IPS-18c (cell line): ENCODE data around the gene FOXN3.

Experiments
- H3K4me3 ChIP-seq: 2 replicates; pipeline ENCODE4 v1.7.0; 2013; ENCODE audit warnings: low read depth, mild to moderate bottlenecking, low read length, moderate library complexity; ENCODE audit not compliant: insufficient read depth
- H3K9me3 ChIP-seq: one replicate; pipeline ENCODE4 v1.6.1; 2013; ENCODE audit warnings: mild to moderate bottlenecking, low read length, moderate library complexity; ENCODE audit not compliant: control insufficient read depth, insufficient read depth

FOXN3 gene

DNA sequence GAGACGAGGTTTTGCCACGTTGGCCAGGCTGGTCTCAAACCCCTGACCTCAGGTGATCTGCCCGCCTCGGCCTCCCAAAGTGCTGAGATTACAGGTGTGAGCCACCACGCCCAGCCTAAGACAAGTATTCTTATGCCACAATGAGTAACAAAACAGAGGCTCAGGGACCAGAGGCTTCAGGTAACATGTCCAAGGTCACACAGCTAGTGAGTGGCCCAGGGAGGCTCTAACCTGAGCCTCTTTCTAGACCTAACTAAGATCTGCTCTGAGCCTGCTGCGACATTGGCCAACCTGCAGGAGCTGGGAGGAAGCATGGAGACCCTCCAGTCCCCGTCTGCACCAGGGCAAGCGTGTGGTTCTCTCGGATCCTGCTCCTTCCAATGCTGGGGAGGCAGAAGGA lies 77.9 kb downstream of the FOXN3 start:
- Histone ChIP-seq H3K4me3 (no peak overlapping the region), H3K9me3 (no peaks in the 10 kb centered on the region)

DNA sequence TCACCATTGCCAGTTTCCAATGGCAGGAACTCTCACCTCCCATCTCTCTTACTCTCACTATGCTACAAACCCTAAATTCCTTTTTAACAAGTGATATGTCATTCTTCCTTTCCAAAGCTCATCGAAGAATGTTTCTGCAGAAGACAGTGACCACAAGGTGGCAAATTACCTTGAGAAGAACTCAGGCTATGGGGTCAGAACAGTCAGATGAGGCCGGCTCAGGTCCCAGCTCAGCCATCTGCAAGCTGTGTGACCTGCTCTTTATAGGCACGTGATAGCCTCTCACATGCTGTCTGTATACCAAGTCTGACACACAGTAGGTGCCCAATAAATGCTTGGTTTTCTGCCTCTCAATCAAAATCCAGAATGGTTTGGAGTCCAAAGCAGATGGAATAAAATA lies 80.7 kb downstream of the FOXN3 start:
- H3K4me3 ChIP-seq, result no peak overlapping the region

DNA sequence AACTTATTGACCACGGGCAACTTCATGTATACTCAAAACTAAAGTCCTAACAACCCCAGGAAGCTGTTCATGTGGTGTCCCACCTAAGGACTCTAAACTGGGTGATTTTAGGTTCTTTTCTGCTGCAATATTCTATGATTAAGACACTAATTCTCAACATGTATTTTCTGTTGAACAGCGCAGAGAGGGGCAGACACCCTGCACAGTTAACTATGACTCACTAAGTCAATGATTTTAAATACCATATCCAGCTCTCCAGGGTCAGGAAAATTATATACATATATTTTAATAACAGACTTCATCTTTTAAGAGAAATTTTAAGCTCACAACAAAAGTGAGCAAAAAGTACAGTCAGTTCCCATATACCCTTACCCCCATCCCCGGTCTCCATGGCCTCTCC lies 85.0 kb downstream of the FOXN3 start:
- no peaks in the 10 kb centered on the region for H3K9me3 ChIP-seq
- no peak overlapping the region for H3K4me3 ChIP-seq

More for the DNA sequence above, 80.7 kb downstream of the FOXN3 start:
- H3K9me3 ChIP-seq, result no peaks in the 10 kb centered on the region

DNA sequence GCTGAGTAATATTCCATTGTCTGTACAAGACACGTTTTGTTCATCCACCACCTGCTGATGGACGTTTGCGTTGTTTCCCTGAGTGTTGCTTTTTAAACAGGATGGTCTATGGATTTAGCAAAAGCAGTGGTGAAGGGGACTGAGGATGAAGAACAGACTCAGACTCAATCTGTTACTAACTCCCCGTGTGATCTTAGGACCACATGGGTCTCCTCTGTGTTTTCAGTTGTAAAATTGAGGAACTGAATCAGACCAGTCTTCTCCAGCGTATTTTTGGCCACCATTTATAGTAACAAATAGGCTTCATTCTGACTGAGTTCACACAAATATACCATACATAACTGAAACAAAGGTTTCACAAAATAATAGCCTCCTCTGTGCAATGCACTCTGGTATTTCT lies 85.6 kb downstream of the FOXN3 start:
- no peaks in the 10 kb centered on the region for H3K9me3 ChIP-seq
- H3K4me3 ChIP-seq, result no peak overlapping the region

DNA sequence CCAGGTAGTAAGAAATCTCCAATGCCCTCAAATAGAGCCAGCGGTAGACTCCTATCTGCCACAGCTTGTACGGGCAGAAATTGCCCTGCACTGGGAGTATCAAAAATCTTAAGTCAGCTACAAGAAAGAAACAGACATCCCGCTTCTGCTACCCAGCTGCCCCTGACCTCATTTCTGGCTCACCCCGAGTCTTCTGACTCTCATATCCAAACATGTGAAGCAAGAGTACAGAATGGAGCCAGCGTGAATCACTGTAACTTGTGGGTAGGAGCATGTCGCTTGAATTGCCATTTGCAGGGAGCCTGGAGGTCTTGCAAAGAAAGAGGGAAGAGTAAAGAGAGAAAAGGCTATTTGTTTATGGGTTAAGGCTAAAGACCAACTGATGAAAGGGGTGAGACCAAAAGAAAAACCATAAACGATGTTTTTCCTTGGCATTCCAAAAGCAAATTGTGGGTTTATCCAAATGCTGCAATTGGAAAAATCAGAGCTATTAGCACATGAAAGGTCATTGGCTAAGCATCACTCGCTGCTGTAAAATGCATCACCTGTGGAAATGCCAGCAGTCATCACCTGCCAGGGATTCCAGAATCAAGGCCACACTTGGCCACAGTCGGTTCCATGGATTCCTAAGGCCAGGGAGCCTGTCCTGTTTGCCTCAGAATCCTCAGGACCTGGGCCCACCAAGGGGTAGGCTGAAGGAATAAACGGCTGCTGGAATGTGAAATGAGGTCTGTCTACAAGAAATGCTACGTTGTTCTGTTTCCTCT lies 86.6 kb downstream of the FOXN3 start:
- Histone ChIP-seq H3K9me3 (no peaks in the 10 kb centered on the region), H3K4me3 (no peak overlapping the region)

DNA sequence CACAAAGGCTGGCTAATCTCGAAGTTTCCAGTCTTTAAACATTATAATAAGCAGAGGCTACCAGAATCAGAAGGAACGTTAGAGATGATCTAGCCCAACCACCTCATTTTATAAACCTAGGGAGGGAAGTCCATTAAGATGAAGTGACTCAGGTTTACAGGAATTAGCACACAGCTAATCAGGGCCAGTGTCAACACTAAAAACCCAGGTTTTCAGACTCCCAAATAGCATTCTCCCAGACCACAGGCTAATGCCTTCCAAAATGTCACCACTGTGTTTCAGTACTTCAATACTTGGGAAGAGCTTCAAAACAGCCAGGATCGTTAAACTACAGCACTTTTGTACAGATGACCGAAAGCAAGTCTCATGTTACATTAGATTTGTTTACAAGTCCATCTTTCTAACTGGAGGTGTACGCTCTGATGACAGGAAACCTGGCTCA lies 89.2 kb downstream of the FOXN3 start:
- H3K4me3 ChIP-seq, result no peak overlapping the region
- no peaks in the 10 kb centered on the region for H3K9me3 ChIP-seq

DNA sequence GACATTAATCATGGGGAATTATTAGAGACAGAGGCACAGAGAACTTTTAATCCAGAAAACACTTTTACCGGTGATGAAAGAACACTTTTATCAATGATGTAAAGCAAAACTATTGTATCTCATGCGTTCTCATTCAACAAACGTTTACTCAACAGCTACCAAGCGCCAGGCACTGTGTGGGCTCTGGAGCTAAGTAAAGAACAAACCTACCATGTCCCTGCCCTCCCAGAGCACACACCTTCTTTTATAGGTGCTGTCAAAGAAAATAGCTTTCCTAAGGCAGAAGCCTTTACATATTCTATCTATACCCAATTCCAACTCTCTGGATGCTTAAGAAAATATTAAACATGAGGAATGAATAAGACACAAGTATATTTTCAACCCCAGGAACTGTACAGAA lies 91.1 kb downstream of the FOXN3 start:
- H3K9me3 ChIP-seq, result no peaks in the 10 kb centered on the region
- H3K4me3 ChIP-seq, result no peak overlapping the region

DNA sequence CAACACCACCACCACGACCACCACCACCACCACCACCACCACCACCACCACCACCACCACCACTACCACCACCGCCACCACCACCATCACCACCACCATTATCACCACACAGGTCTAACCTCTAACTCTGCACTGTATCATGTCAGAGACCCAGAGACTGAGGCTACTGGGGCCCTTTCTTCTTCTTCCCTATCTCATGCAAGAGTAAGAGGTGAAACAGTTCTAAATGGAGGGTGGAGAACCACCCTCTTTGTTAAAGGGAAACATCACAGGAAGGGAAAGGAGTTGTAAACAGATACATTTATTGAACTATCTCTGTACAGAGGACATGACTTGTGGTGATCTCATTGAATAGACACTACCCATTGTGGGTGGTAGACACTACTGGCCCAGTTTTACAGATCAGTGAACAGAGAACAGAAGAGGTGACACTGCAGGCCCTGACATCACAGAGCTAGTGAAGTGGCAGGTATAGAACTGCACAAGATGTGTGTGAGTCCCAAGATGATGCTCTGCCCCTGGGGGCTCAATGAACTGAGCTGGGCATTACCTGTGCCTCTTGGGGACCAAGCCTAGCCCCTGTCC lies 91.6 kb downstream of the FOXN3 start:
- H3K9me3 ChIP-seq, result no peaks in the 10 kb centered on the region
- no peak overlapping the region for H3K4me3 ChIP-seq

DNA sequence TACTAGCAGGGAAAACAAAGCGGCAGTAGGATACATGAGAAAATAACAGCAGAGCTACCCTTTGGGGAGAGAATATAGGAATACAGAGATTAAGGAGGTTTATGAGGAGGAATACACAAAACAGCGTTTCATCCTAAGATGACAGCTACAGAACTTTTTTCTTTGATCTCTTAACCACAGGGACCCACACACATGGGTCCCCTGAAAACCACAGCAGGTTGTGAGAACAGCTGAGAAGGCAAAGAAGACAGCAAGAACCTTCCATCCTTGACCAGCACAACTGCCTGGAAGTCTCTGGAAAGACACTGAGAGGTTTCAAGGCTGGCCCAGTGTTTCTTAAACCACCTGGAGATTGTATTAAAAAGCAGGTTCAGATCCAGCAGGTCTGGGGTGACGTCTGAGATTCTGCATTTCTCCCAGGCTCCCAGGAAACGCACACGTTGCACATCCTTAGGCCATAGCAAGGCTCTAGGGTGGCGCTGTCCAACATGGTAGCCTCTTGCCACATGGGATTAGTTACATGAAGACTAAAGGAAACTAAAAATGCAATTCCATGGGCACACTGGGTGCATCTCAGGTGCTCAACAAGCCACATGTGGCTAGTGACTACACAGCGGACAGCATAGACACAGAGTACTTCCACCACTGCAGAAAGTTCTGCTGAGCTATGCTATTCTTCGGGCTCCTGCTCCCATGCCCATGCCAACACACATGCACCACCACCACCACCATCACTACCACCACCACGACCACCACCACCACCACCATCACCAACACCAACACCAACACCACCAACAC lies 92.3 kb downstream of the FOXN3 start:
- Histone ChIP-seq H3K4me3 (no peak overlapping the region), H3K9me3 (no peaks in the 10 kb centered on the region)

DNA sequence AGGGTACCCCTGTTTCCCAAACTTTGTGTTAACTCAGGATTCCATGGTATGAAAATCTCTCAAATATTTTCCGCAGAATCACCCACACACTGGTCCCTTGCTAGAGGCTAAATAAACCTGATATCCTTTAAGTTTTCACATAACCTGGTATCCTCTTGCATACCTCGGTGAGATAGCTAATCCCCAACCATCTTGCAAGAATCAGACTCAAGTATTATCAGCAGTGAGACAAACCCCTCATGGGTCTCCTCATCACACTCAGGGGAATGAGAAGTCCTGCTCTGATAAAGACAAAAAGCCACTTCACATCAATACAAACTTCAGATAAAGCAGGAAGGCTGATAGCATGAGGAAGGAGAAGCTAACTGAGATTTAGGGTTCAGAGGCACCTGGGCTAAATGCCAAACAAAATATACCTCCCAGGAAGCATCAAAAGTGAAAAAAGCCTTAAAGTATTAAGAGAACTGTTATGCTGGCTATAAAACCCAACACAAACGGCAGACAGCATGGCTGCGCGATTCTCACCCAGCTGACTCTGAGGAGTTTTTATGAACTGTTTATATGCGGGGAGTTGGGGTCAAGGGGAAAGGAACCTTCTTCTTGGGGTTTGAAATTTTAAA lies 96.5 kb downstream of the FOXN3 start:
- peaks cover 3% of the 10 kb centered on the region for H3K9me3 ChIP-seq
- H3K4me3 ChIP-seq, result no peak overlapping the region

DNA sequence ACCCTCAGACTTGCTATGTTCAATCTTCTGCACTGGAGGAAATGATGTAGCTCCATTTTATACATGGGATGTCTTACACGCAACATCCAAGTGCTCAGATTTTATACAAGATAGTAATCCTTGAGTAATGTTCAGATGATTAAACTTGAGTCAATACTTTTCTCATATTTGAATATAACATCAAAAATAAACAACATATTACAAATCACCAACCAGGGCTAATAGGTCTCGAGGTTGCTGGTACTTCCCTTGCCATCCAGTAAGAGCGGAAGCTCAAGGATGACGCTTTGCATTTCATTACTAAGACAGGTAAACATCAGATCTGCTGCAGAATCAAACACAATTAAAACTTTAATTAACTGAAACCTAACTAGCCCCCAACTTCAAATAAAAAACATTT lies 97.3 kb downstream of the FOXN3 start:
- Histone ChIP-seq H3K4me3 (no peak overlapping the region), H3K9me3 (peaks cover 3% of the 10 kb centered on the region)

DNA sequence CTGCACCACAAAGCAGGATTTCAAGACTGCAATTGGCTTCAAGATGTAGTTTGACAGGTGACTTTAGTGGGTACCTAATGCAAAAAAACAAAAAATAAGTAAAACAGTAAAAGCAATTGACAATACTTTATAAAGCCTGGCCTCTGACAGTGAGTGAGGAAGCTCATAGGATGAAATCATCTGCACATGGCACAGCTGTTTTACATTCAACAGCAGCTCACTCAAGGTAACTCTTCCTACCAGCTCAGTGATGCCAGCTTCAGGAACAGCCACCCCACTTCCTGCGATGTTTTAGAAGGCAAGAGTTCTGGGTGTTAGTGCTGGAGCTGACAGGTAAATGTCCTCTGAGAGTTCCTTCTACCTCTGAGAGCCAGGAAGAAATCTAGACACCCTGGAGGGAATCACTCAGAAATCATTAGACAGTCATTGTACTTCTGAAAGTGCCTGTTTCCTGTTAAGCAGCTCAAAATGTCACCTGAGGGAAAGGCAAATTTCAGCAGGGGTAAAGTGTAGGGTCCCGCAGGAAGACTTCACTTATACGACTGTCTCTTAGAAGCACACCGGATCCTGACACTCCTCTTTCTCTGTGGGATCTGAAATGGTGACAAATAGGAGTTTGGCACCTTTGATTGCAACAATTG lies 99.9 kb downstream of the FOXN3 start:
- Histone ChIP-seq H3K9me3 (peaks cover 3% of the 10 kb centered on the region), H3K4me3 (no peak overlapping the region)

DNA sequence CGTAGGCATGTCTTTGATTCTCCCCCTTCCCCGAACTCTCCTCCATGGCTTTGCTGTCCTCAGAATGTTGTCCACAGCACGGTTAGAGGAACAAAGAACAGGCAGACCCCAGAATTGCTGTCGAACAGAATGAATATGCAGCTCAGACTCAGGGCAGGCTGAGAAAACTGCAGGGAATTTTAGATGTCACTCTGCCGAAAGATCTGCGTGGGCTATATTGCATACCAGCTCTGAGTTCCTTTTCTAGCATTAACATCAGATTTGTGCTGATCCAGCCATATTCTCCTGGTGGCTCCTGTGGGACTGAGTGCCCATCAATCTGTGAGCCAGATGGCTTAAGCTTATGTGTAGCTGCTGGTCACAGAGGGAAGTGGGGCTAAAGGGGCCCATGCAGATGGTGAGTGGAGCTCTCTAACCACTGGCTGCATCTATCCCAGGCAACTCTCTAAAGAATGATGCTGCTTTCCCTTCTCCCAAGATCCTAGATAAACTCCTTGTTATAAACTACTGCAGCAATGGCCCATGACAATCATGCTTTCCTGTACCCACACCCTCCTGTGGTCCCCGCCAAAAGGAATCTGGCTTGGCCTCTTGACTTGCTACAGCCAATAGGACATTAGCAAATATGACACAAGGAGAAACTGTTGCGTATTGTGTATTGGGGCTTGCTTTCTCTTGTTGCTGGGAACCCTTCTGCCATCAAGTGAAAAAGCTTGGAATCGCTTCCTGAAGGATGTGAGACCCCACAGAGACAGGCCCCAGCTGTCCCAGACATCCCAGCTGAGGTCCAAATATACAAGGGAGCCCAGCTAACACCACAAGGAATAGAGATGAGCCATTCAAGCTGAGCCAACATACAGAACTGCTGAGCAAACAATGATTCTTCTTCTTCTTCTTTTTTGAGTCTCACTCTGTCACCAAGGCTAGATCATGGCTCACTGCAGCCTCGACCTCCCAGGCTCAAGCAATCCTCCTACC lies 101.3 kb downstream of the FOXN3 start:
- Histone ChIP-seq H3K9me3 (peaks cover 3% of the 10 kb centered on the region), H3K4me3 (no peak overlapping the region)

DNA sequence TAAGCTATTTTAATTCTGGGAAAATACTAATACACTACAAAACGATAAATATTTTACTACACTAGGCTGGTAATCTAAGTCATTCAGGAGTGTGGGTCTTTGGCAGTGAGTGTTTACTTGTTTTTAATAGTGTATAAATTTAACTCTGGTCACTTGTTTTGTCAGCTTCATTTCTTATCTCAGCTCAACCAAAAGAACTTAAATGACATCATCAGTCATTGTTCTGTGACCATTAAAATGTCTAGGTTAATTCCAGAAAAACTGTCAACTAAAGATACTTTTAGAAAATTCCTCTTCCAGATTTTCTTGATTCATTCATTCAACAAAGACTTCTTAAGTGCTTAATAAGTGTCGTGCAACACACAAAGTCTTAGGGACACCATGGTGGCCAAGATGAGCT lies 102.8 kb downstream of the FOXN3 start:
- Histone ChIP-seq H3K4me3 (no peak overlapping the region), H3K9me3 (peaks cover 1% of the 10 kb centered on the region)

DNA sequence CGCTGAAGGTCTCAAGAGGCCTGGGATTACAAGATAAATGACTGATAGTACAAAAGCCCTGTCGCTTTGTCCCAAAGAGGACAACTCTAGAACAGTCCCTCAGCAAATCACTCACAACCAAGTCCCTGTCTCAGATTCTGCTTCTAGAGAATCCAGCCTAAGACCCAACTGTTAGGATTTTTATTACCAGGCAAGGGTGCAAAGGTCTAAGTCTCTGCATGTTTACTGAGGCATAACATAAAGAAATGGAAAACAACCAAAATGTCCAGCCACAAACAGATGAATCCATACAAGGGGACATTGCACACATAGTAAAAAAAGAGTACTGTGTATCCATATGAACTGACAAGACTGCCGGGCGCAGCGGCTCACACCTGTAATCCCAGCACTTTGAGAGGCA lies 104.1 kb downstream of the FOXN3 start:
- Histone ChIP-seq H3K4me3 (no peak overlapping the region), H3K9me3 (no peaks in the 10 kb centered on the region)

DNA sequence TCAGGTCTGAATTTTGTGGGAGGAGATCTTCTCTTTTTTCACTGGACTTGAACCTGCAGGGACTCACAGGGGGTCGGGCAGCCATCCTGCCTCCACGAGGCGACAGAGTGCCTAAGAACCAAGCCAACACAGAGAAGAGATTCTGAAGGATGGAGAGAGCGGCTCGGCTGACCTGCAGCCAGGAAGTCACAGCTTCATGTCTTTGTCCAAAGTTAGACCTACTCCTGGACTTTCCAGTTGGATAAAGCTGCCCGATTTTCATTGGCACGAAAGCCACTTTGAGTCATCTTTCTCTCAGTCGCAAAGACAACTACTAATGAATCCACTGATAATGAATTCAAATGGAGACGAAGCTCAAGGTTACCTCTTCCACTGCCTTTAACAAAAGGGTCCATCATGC lies 106.8 kb downstream of the FOXN3 start:
- Histone ChIP-seq H3K4me3 (no peak overlapping the region), H3K9me3 (no peaks in the 10 kb centered on the region)
